ENCODE data around the gene CCL1.

CCL1 gene

GRCh38 chr17:34391241-34391640 lies 28.2 kb upstream of the CCL1 start:
- Histone ChIP-seq H3K27me3 (ENCODE audit: control insufficient read depth, low read length) (peaks cover 14% of the 10 kb centered on the region), H3K4me1 (ENCODE audit: control insufficient read depth, low read length) (no peaks in the 10 kb centered on the region), H3K9me2 (replicated peaks; ENCODE audit: control insufficient read depth, low read length) (no peaks in the 10 kb centered on the region), H3K79me2 (ENCODE audit: control insufficient read depth, low read length) (no peaks in the 10 kb centered on the region), H3K4me2 (ENCODE audit: low read length) (no peak overlapping the region), H3K36me3 (ENCODE audit: control insufficient read depth, low read length) (no peaks in the 10 kb centered on the region), H3K4me3 (ENCODE audit: low read length) (no peak overlapping the region), H3K9me3 (ENCODE audit: control insufficient read depth, insufficient read depth, low read length) (no peaks in the 10 kb centered on the region), H3F3A (ENCODE audit: control insufficient read depth, insufficient read depth) (no peaks in the 10 kb centered on the region), H3K27ac (ENCODE audit: low read depth, low read length) (no peak overlapping the region), H4K20me1 (ENCODE audit: control insufficient read depth, insufficient read depth, low read depth, low read length) (no peaks in the 10 kb centered on the region)
- TF ChIP-seq EZH2phosphoT487 (IDR thresholded peaks at IDR 0.05; ENCODE audit: borderline replicate concordance, low read length): no peak
- TF ChIP-seq CTCF (IDR thresholded peaks at IDR 0.05; ENCODE audit: low read depth, low read length, poor library complexity, severe bottlenecking): no peak

- TF ChIP-seq EZH2phosphoT487 (IDR thresholded peaks at IDR 0.05; ENCODE audit: borderline replicate concordance, low read length): no peak
- no peak for TF ChIP-seq CTCF (IDR thresholded peaks at IDR 0.05; ENCODE audit: low read depth, low read length, poor library complexity, severe bottlenecking)
- Histone ChIP-seq H3K4me2 (ENCODE audit: low read length) (no peak overlapping the region), H3K4me1 (ENCODE audit: control insufficient read depth, low read length) (no peaks in the 10 kb centered on the region), H3K9me2 (replicated peaks; ENCODE audit: control insufficient read depth, low read length) (no peaks in the 10 kb centered on the region), H3K9me3 (ENCODE audit: control insufficient read depth, insufficient read depth, low read length) (no peaks in the 10 kb centered on the region), H3K27ac (ENCODE audit: low read depth, low read length) (no peak overlapping the region), H3K4me3 (ENCODE audit: low read length) (no peak overlapping the region), H3F3A (ENCODE audit: control insufficient read depth, insufficient read depth) (no peaks in the 10 kb centered on the region), H3K36me3 (ENCODE audit: control insufficient read depth, low read length) (no peaks in the 10 kb centered on the region), H4K20me1 (ENCODE audit: control insufficient read depth, insufficient read depth, low read depth, low read length) (no peaks in the 10 kb centered on the region), H3K27me3 (ENCODE audit: control insufficient read depth, low read length) (peaks cover 16% of the 10 kb centered on the region), H3K79me2 (ENCODE audit: control insufficient read depth, low read length) (no peaks in the 10 kb centered on the region)
These were observed 27.6 kb upstream of the CCL1 start for GRCh38 chr17:34390649-34391048.

GRCh38 chr17:34389126-34389750 lies 26.2 kb upstream of the CCL1 start:
- no peak overlapping the region for H3K4me3 ChIP-seq (ENCODE audit: low read length)
- no peaks in the 10 kb centered on the region for H3F3A ChIP-seq (ENCODE audit: control insufficient read depth, insufficient read depth)
- no peaks in the 10 kb centered on the region for H3K9me2 ChIP-seq (replicated peaks; ENCODE audit: control insufficient read depth, low read length)
- H3K4me1 ChIP-seq (ENCODE audit: control insufficient read depth, low read length): no peaks in the 10 kb centered on the region
- no peak for TF ChIP-seq CTCF (IDR thresholded peaks at IDR 0.05; ENCODE audit: low read depth, low read length, poor library complexity, severe bottlenecking)
- TF ChIP-seq EZH2phosphoT487 (IDR thresholded peaks at IDR 0.05; ENCODE audit: borderline replicate concordance, low read length): no peak
- no peak overlapping the region for H3K4me2 ChIP-seq (ENCODE audit: low read length)
- H3K36me3 ChIP-seq (ENCODE audit: control insufficient read depth, low read length): no peaks in the 10 kb centered on the region
- H3K9me3 ChIP-seq (ENCODE audit: control insufficient read depth, insufficient read depth, low read length): no peaks in the 10 kb centered on the region
- peaks cover 29% of the 10 kb centered on the region for H3K27me3 ChIP-seq (ENCODE audit: control insufficient read depth, low read length)
- H3K79me2 ChIP-seq (ENCODE audit: control insufficient read depth, low read length): no peaks in the 10 kb centered on the region
- no peaks in the 10 kb centered on the region for H4K20me1 ChIP-seq (ENCODE audit: control insufficient read depth, insufficient read depth, low read depth, low read length)
- no peak overlapping the region for H3K27ac ChIP-seq (ENCODE audit: low read depth, low read length)
